NT2/D1 (cell line): ENCODE results near the gene CD40LG.

Experiments used
- DNase-seq: peaks from one replicate; pipeline ENCODE4 v3.0.0-alpha.2; 2011; ENCODE audit warnings: low read depth, low spot score
- H3K27me3 ChIP-seq: 2 replicates; pipeline ENCODE4 v1.6.0; 2011; ENCODE audit warnings: mild to moderate bottlenecking; ENCODE audit not compliant: insufficient read length, insufficient read depth
- H3K36me3 ChIP-seq: 2 replicates; pipeline ENCODE4 v1.6.1; 2011; ENCODE audit warnings: mild to moderate bottlenecking, low read length, mixed read lengths; ENCODE audit not compliant: insufficient read depth, insufficient read length
- H3K4me1 ChIP-seq: 2 replicates; pipeline ENCODE4 v1.5.1; 2011; ENCODE audit not compliant: insufficient read depth, insufficient read length
- H3K4me3 ChIP-seq: 2 replicates; pipeline ENCODE4 v1.5.1; 2011; ENCODE audit warnings: low read depth; ENCODE audit not compliant: insufficient read length
- H3K9ac ChIP-seq: 2 replicates; pipeline ENCODE4 v1.6.0; 2011; ENCODE audit warnings: low read depth; ENCODE audit not compliant: insufficient read length
- H3K9me3 ChIP-seq: 2 replicates; pipeline ENCODE4 v1.5.1; 2011; ENCODE audit warnings: mild to moderate bottlenecking, low read length; ENCODE audit not compliant: insufficient read depth
- SUZ12 ChIP-seq: IDR thresholded peaks from 2 replicates; pipeline ENCODE4 v1.6.1; 2011; ENCODE audit not compliant: insufficient read length, insufficient read depth; ENCODE audit errors: extremely low read depth
- YY1 ChIP-seq: IDR thresholded peaks from 2 replicates; pipeline ENCODE4 v1.6.1; 2011; ENCODE audit not compliant: insufficient read length, insufficient read depth
- ZNF274 ChIP-seq: IDR thresholded peaks from 2 replicates; pipeline ENCODE4 v1.6.1; 2011; ENCODE audit warnings: mild to moderate bottlenecking, low read depth, low read length

The CD40LG gene

DNA sequence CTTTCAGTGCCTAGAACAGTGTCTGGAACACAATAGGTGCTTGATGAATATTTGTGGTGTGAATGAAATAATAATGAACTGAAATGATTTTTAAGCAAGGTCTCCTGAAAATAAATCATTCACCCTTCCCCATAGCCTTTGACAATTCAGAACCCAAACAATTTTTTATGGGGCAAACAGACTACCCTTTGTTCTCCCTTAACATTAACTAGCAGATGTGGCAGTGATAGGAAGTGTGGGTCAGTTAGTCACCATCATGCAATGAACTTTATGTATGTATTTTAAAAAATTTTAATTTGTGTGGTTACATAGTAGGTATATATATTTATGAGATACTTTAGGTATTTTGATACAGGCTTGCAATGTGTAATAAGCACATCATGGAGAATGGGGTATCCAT, 27.2 kb upstream of the CD40LG start:
- H3K4me1 ChIP-seq, result no peaks in the 10 kb centered on the region
- no peak overlapping the region for H3K4me3 ChIP-seq
- H3K36me3 ChIP-seq, result no peaks in the 10 kb centered on the region
- no peak for TF ChIP-seq ZNF274
- no peak for DNase-seq
- H3K9me3 ChIP-seq, result no peaks in the 10 kb centered on the region
- H3K27me3 ChIP-seq, result no peaks in the 10 kb centered on the region
- no peak overlapping the region for H3K9ac ChIP-seq

GRCh38 chrX:136622568-136622967, 25.4 kb upstream of the CD40LG start:
- Histone ChIP-seq H3K4me1 (no peaks in the 10 kb centered on the region), H3K36me3 (no peaks in the 10 kb centered on the region), H3K4me3 (no peak overlapping the region), H3K27me3 (no peaks in the 10 kb centered on the region), H3K9me3 (no peaks in the 10 kb centered on the region), H3K9ac (no peak overlapping the region)
- no peak for TF ChIP-seq ZNF274
- no peak for TF ChIP-seq SUZ12
- TF ChIP-seq YY1, result no peak
- DNase-seq, result no peak

DNA sequence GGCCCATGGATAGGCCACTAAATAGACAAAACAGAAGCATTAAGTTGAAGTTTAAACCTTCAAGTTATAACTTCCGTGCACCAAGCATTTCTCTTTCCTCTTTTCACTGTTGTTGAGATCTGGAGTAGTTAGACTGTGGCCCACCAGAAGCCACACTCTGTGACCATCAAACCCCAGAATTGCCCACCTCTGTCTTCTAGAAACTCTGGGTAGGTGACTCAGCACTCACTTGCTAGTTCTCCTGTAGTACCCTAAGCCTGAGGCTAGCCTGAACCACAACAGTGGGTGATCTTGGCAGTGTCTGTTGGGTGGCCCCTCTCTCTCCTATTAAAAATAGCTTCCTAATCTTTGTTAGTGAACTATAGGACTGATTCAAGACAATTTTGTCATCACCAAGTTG, 24.6 kb upstream of the CD40LG start:
- no peak for DNase-seq
- no peaks in the 10 kb centered on the region for H3K9me3 ChIP-seq
- no peak overlapping the region for H3K9ac ChIP-seq
- no peak overlapping the region for H3K4me3 ChIP-seq
- no peaks in the 10 kb centered on the region for H3K36me3 ChIP-seq
- no peaks in the 10 kb centered on the region for H3K4me1 ChIP-seq
- TF ChIP-seq YY1, result no peak
- no peak for TF ChIP-seq ZNF274
- H3K27me3 ChIP-seq, result no peaks in the 10 kb centered on the region

DNA sequence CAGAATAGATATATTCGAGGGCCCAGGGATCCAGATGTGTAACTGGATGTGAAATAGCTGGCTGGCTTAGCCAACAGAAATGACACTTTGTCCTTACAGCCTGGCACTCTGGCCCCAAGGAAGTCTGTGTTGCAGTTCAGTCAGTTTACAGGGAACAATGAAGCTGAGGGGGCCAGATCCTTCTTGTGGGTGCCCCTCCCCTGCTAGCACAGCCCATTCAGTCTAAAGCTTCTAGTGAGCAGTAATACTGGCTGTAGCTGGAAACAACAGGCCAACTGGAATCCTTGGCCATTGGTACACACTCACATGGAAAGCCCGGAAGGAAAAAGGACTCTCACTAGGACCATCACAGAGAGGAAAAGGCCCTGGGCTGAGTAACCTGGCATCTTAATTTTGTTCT, 22.7 kb upstream of the CD40LG start:
- no peaks in the 10 kb centered on the region for H3K27me3 ChIP-seq
- no peak for DNase-seq
- no peak for TF ChIP-seq SUZ12
- no peak for TF ChIP-seq YY1
- no peak for TF ChIP-seq ZNF274

DNA sequence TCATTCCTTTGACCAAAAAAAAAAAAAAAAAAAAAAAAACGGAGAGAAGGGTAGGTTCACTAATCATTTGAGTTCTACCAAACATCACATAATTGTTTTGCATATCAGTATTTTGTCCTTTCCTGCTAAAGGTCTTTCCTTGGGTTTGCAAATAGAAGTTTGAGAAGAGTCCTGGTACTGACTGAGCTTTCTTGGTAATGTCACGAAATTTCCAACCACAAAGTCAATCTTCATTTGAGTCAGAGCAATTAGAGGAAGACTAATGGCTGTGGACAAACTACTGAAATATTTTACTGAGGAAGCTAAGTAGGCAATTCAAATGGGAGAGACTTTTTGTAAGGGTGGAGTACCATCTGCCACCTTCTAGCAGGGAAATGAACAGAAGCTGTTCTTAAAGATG, 21.7 kb upstream of the CD40LG start:
- no peak for DNase-seq
- Histone ChIP-seq H3K9ac (no peak overlapping the region), H3K4me3 (no peak overlapping the region), H3K9me3 (no peaks in the 10 kb centered on the region), H3K36me3 (no peaks in the 10 kb centered on the region), H3K27me3 (no peaks in the 10 kb centered on the region), H3K4me1 (no peaks in the 10 kb centered on the region)
- TF ChIP-seq SUZ12 (no peak), ZNF274 (no peak), YY1 (no peak)

More for the DNA sequence above, 22.7 kb upstream of the CD40LG start:
- H3K9ac ChIP-seq, result no peak overlapping the region
- H3K9me3 ChIP-seq, result no peaks in the 10 kb centered on the region
- no peaks in the 10 kb centered on the region for H3K4me1 ChIP-seq
- H3K36me3 ChIP-seq, result no peaks in the 10 kb centered on the region
- H3K4me3 ChIP-seq, result no peak overlapping the region

DNA sequence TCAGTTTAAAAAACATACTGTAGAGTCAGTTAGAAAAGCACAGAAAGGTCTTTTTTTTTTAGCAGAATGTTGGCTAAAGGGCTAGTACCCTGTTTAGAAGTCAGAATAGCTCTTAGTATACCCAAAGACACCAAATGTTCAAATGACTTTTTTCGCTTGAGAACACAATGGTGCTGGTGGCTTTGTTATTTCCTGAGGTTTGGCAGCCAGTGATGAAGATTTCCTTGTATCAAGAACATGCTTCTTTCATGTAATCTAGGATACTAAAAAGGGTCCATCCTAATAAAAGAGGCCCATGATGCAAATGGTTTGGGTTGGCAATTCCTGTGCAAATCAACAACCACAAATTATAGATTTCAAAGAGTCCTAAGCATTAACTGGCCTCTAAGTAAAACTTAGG, 21.1 kb upstream of the CD40LG start:
- H3K4me3 ChIP-seq, result no peak overlapping the region
- DNase-seq, result no peak
- no peak overlapping the region for H3K9ac ChIP-seq
- no peaks in the 10 kb centered on the region for H3K9me3 ChIP-seq
- H3K27me3 ChIP-seq, result no peaks in the 10 kb centered on the region
- TF ChIP-seq ZNF274, result no peak
- TF ChIP-seq SUZ12, result no peak
- TF ChIP-seq YY1, result no peak
- no peaks in the 10 kb centered on the region for H3K36me3 ChIP-seq
- H3K4me1 ChIP-seq, result no peaks in the 10 kb centered on the region

GRCh38 chrX:136627409-136627808, 20.5 kb upstream of the CD40LG start:
- Histone ChIP-seq H3K4me1 (no peaks in the 10 kb centered on the region), H3K27me3 (no peaks in the 10 kb centered on the region), H3K9ac (no peak overlapping the region), H3K36me3 (no peaks in the 10 kb centered on the region), H3K4me3 (no peak overlapping the region), H3K9me3 (no peaks in the 10 kb centered on the region)
- no peak for DNase-seq
- TF ChIP-seq ZNF274, result no peak
- TF ChIP-seq SUZ12, result no peak
- TF ChIP-seq YY1, result no peak

DNA sequence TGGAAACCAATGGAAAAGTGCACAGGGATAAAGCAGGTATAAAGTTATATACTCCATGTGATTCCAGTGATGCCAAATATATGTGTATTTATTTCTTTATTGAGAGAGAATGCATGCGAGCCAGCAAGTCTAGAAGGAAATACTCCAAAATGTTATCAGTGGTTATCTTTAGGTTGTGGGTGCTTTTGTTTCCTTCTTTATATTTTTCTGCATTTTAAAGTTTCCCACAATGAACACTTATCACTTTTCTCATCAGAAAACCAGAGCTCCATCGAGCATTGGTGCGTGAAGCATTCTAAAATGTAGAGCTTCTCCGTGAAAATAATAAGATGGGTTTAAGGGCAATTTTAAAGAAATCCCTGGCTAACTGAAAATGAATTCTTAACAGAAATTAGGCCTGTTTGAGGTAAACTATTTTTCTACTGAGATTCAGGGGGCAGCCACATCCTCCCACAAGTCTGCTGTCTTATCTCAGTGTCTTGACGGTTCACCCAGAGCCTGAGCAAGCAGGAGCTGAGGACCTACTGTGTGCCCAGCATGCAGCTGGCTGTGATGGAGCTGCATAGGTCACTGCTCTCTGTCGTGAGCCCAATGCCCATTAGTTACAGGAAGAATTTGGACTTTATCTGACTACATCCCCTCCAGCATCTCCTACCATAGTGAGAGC, 18.7 kb upstream of the CD40LG start:
- TF ChIP-seq YY1 (no peak), SUZ12 (no peak), ZNF274 (no peak)
- H3K27me3 ChIP-seq, result no peaks in the 10 kb centered on the region
- no peaks in the 10 kb centered on the region for H3K36me3 ChIP-seq
- no peaks in the 10 kb centered on the region for H3K9me3 ChIP-seq
- H3K4me3 ChIP-seq, result no peak overlapping the region
- no peak for DNase-seq
- H3K9ac ChIP-seq, result no peak overlapping the region
- H3K4me1 ChIP-seq, result no peaks in the 10 kb centered on the region
